Pancreas (tissue), 10 donors: Measurements from ENCODE around the gene BORCS6. TPM values are rescaled to one million over a fixed set of nuclear protein-coding genes. Genes with fewer than 3 reads are reported as not detected.

ENCODE experiments used
- ATAC-seq, 4 donors: fragments of 200-7000 bp; cut with Tn5 transposase; one replicate each; pipeline versions ENCODE4 v1.8.0 to v1.9.1; 2020; ENCODE audit warnings: mild to moderate bottlenecking in 4 of 4, moderate library complexity in 4 of 4
- DNase-seq, 6 donors: peaks; one replicate each; pipeline ENCODE4 v3.0.0-alpha.2; 2020
- FAIRE-seq: peaks from 2 replicates; lab custom pipeline; 2012; peaks lifted over from hg19 to GRCh38; lab: Jason Lieb, UNC
- H3K27ac ChIP-seq, 4 donors: fragments of 200-600 bp; sonication (generic); 1 replicate in 3 of 4; 2 replicates in 1 of 4; pipeline versions ENCODE4 v1.5.0 to v1.8.0; 2020
- H3K27me3 ChIP-seq, 4 donors: fragments of 200-600 bp; one replicate each; pipeline ENCODE4 v1.8.0; 2021
- H3K36me3 ChIP-seq, 3 donors: fragments of 200-600 bp; sonication (generic) in 1 of 3; one replicate each; pipeline versions ENCODE4 v1.5.0 to v1.8.0; 2020 to 2021
- H3K4me1 ChIP-seq, 3 donors: fragments of 200-600 bp; one replicate each; pipeline ENCODE4 v1.8.0; 2021
- H3K4me3 ChIP-seq, 4 donors: fragments of 200-600 bp; sonication (generic) in 2 of 4; one replicate each; pipeline versions ENCODE4 v1.5.0 to v1.8.0; 2020 to 2021
- H3K9me3 ChIP-seq, 4 donors: fragments of 200-600 bp; one replicate each; pipeline ENCODE4 v1.8.0; 2021
- CTCF ChIP-seq, 4 donors: fragments of 200-600 bp; sonication (generic) in 3 of 4; IDR thresholded peaks; one replicate each; pipeline versions ENCODE4 v1.5.0 to v1.8.0; 2021; ENCODE audit warnings: antibody characterized with exemption in 4 of 4
- WGBS, 2 donors: extraction: QIAGEN DNeasy Blood & Tissue Kit; methylation state at CpG; one replicate each; pipeline ENCODE4 v1.1.7; 2013; 5-methylcytosine and 5-hydroxymethylcytosine counted together
- intact Hi-C, 3 donors: fragments of 100-400 bp; cut with DNase I; formaldehyde crosslinking; loops; one replicate each; pipeline versions ENCODE4 v1.11.1 to v1.14.2; 2022
- polyA plus RNA-seq, 2 donors: library from polyadenylated mRNA; stranded (reverse); fragments of 200-250 nt; gene quantifications; one replicate each; pipeline ENCODE4 v1.2.3, GENCODE V29; 2013
- total RNA-seq, 6 donors: library from RNA; stranded (reverse); fragmentation: NEBNext Ultra II Directional in 4 of 6; extraction: Animal tissue kit (Norgen Biotek cat#: 25700) in 4 of 6; gene quantifications; one replicate each; pipeline versions ENCODE4 v1.2.1 to v1.2.4, GENCODE V29; 2021 to 2023
- donor health status: healthy with polysubstance abuse.
- donor health status: DM: no; HTN: no; CAD: no; lungs with moderate emphysema.
- donor health status: DM: no; HTN: no; CAD: no.
- donor health status: control.
- donor health status: control.
- donor health status: Bipolar disorder and iron deficiency.
- donor health status: DM: yes; HTN: yes; CAD: no.
- donor health status: DM: no; HTN: no; CAD: no.
- donor health status: DM: no; HTN: no; CAD: no.
- donor health status: DM: yes; HTN: yes; CAD: no.

BORCS6 gene
- total and polyA plus RNA-seq, 8 donors, result 4.5 to 10.4 (median 6.6) TPM

- intact Hi-C loops, result no loop called here
- DNase-seq (peak in 2 of 6 donors; percentile 27 to 83), ATAC-seq (no peak), FAIRE-seq (no peak)
- Histone ChIP-seq H3K36me3 (peaks cover 0 to 32% (median 11%) of the 10 kb centered on the region in 3 donors), H3K27ac (peak overlapping the region; percentile 23 to 85 (median 52)), H3K9me3 (no peaks in the 10 kb centered on the region), H3K4me3 (peak overlapping the region in 1 of 4 donors; percentile 12), H3K4me1 (peaks cover 0 to 9% (median 7%) of the 10 kb centered on the region in 3 donors), H3K27me3 (no peaks in the 10 kb centered on the region)
- no peak for TF ChIP-seq CTCF (IDR thresholded peaks at IDR 0.05)
- WGBS, 2 donors, result 44 to 49% methylated on average over 20 of the region's 20 CpGs
These were observed 36.0 kb upstream of the BORCS6 start for GRCh38 chr17:8225813-8226535.

GRCh38 chr17:8224891-8225812, 35.2 kb upstream of the BORCS6 start:
- intact Hi-C loops, result loop anchor here in 1 of 3 donors (5.0 kb wide), 1 partner anchor 38 kb away; no protein-coding TSS in a partner anchor
- WGBS, 2 donors, result 89 to 94% methylated on average over 26 of the region's 26 CpGs

GRCh38 chr17:8223356-8224126, 33.6 kb upstream of the BORCS6 start:
- H3K4me1 ChIP-seq, result peaks cover 7 to 16% (median 10%) of the 10 kb centered on the region in 3 donors
- DNase-seq, result peak; percentile 59 to 86 (median 76)
- WGBS, 2 donors, result 7 to 11% methylated on average over 26 to 27 of the region's 27 CpGs
- no peaks in the 10 kb centered on the region for H3K9me3 ChIP-seq
- H3K27ac ChIP-seq, result peak overlapping the region; percentile 89 to 97 (median 95)
- FAIRE-seq, result no peak
- no peaks in the 10 kb centered on the region for H3K27me3 ChIP-seq
- peak overlapping the region; percentile 38 to 63 (median 47) for H3K4me3 ChIP-seq
- H3K36me3 ChIP-seq, result peaks cover 0 to 11% (median 0%) of the 10 kb centered on the region in 3 donors
- ATAC-seq, result peak in 3 of 4 donors; percentile 8 to 23 (median 11)
- no peak for TF ChIP-seq CTCF (IDR thresholded peaks at IDR 0.05)
- intact Hi-C loops, result loop anchor here in 2 of 3 donors (2.0 to 5.0 kb wide), 2 partner anchors 36 to 37 kb away; no protein-coding TSS in a partner anchor

More at GRCh38 chr17:8224891-8225812, 35.2 kb upstream of the BORCS6 start:
- no peaks in the 10 kb centered on the region for H3K9me3 ChIP-seq
- FAIRE-seq (no peak), DNase-seq (peak in 2 of 6 donors; percentile 18 to 40), ATAC-seq (no peak)
- H3K27ac ChIP-seq, result no peak overlapping the region
- no peak overlapping the region for H3K4me3 ChIP-seq
- H3K36me3 ChIP-seq, result peaks cover 0 to 26% (median 5%) of the 10 kb centered on the region in 3 donors
- H3K4me1 ChIP-seq, result peaks cover 5 to 12% (median 7%) of the 10 kb centered on the region in 3 donors
- no peak for TF ChIP-seq CTCF (IDR thresholded peaks at IDR 0.05)
- H3K27me3 ChIP-seq, result no peaks in the 10 kb centered on the region

GRCh38 chr17:8222630-8223355, 32.8 kb upstream of the BORCS6 start:
- 0 to 1% methylated on average over 49 of the region's 49 CpGs for WGBS, 2 donors
- Histone ChIP-seq H3K27me3 (no peaks in the 10 kb centered on the region), H3K4me3 (peak overlapping the region; percentile 38 to 63 (median 47)), H3K27ac (peak overlapping the region; percentile 89 to 97 (median 95)), H3K36me3 (peaks cover 0 to 4% (median 0%) of the 10 kb centered on the region in 3 donors), H3K4me1 (peaks cover 7 to 16% (median 10%) of the 10 kb centered on the region in 3 donors), H3K9me3 (no peaks in the 10 kb centered on the region)
- intact Hi-C loops, result loop anchor here in 2 of 3 donors (2.0 to 5.0 kb wide), 2 partner anchors 35 to 36 kb away; no protein-coding TSS in a partner anchor
- no peak for TF ChIP-seq CTCF (IDR thresholded peaks at IDR 0.05)
- DNase-seq (peak; percentile 92 to 98 (median 96)), FAIRE-seq (no peak), ATAC-seq (peak; percentile 54 to 72 (median 67))
